Osteoblast (primary cell): ENCODE results near the gene ACAP2. TPM values are rescaled to one million over a fixed set of nuclear protein-coding genes. Genes with fewer than 3 reads are reported as not detected.

ENCODE experiments used
- DNase-seq: peaks from one replicate; pipeline ENCODE4 v3.0.0; 2011; ENCODE audit warnings: low spot score, mixed read lengths; ENCODE audit not compliant: insufficient read length; ENCODE audit errors: missing footprints
- H2AFZ ChIP-seq: 2 replicates; pipeline ENCODE4 v1.6.0; 2011; ENCODE audit warnings: mild to moderate bottlenecking, low read length
- H3K27ac ChIP-seq: 2 replicates; pipeline ENCODE4 v1.5.1; 2011; ENCODE audit warnings: mild to moderate bottlenecking, low read depth, low read length, moderate library complexity
- H3K27me3 ChIP-seq: 2 replicates; pipeline ENCODE4 v1.6.0; 2012; ENCODE audit warnings: mild to moderate bottlenecking, control low read depth, inconsistent platforms, low read length, moderate library complexity; ENCODE audit not compliant: insufficient read depth
- H3K36me3 ChIP-seq: 2 replicates; pipeline ENCODE4 v1.5.1; 2011; ENCODE audit warnings: mild to moderate bottlenecking, low read length, control low read depth, moderate library complexity; ENCODE audit not compliant: insufficient read depth
- H3K4me1 ChIP-seq: 2 replicates; pipeline ENCODE4 v1.5.1; 2011; ENCODE audit warnings: mild to moderate bottlenecking, low read length, control low read depth, moderate library complexity; ENCODE audit not compliant: insufficient read depth
- H3K4me2 ChIP-seq: 2 replicates; pipeline ENCODE4 v1.6.0; 2011; ENCODE audit warnings: mild to moderate bottlenecking, low read length; ENCODE audit not compliant: insufficient read depth
- H3K4me3 ChIP-seq: fragments of 200-600 bp; sonication (generic); 3 replicates; pipeline ENCODE4 v1.5.1; 2012; ENCODE audit warnings: mild to moderate bottlenecking, low read length, inconsistent platforms; ENCODE audit not compliant: insufficient read depth
- H3K79me2 ChIP-seq: 2 replicates; pipeline ENCODE4 v1.6.0; 2012; ENCODE audit warnings: mild to moderate bottlenecking, low read length, control low read depth, inconsistent platforms; ENCODE audit not compliant: insufficient read depth
- H3K9me3 ChIP-seq: 2 replicates; pipeline ENCODE4 v1.5.1; 2011; ENCODE audit warnings: low read depth, low read length, control low read depth
- H4K20me1 ChIP-seq: 2 replicates; pipeline ENCODE4 v1.6.0; 2012; ENCODE audit warnings: mild to moderate bottlenecking, low read length, control low read depth; ENCODE audit not compliant: insufficient read depth
- CTCF ChIP-seq: IDR thresholded peaks from 2 replicates; pipeline ENCODE4 v1.5.1; 2011; ENCODE audit warnings: mild to moderate bottlenecking, low read depth, low read length, moderate library complexity; ENCODE audit errors: extremely low read depth
- total RNA-seq: library from RNA; depleted of rRNA; stranded (reverse); fragments of >200 nt; gene quantifications from 2 replicates; pipeline ENCODE4 v1.2.3, GENCODE V29; 2012

ACAP2 gene
- total RNA-seq, 1 donor: 121 TPM

GRCh38 chr3:195250473-195251251, 192.2 kb downstream of the ACAP2 start:
- Histone ChIP-seq H3K36me3 (no peaks in the 10 kb centered on the region), H3K4me1 (peaks cover 14% of the 10 kb centered on the region)
- no peak for DNase-seq

GRCh38 chr3:195249858-195250464, 192.9 kb downstream of the ACAP2 start:
- peaks cover 14% of the 10 kb centered on the region for H3K4me1 ChIP-seq
- TF ChIP-seq CTCF: no peak
- H3K79me2 ChIP-seq: peaks cover 32% of the 10 kb centered on the region
- no peaks in the 10 kb centered on the region for H3K36me3 ChIP-seq
- H3K4me3 ChIP-seq: no peak overlapping the region
- H3K27me3 ChIP-seq: no peaks in the 10 kb centered on the region
- H3K27ac ChIP-seq: no peak overlapping the region
- H4K20me1 ChIP-seq: no peaks in the 10 kb centered on the region
- no peak overlapping the region for H2AFZ ChIP-seq
- no peaks in the 10 kb centered on the region for H3K9me3 ChIP-seq
- H3K4me2 ChIP-seq: no peak overlapping the region
- no peak for DNase-seq

More at GRCh38 chr3:195250473-195251251, 192.2 kb downstream of the ACAP2 start:
- no peak overlapping the region for H3K4me2 ChIP-seq
- peaks cover 36% of the 10 kb centered on the region for H3K79me2 ChIP-seq
- no peaks in the 10 kb centered on the region for H3K27me3 ChIP-seq
- no peak overlapping the region for H2AFZ ChIP-seq
- H3K27ac ChIP-seq: no peak overlapping the region
- H4K20me1 ChIP-seq: no peaks in the 10 kb centered on the region
- peak; percentile 40 for TF ChIP-seq CTCF
- no peak overlapping the region for H3K4me3 ChIP-seq
- H3K9me3 ChIP-seq: no peaks in the 10 kb centered on the region

- Histone ChIP-seq H3K27ac (no peak overlapping the region), H3K4me1 (peaks cover 14% of the 10 kb centered on the region), H4K20me1 (no peaks in the 10 kb centered on the region), H3K4me2 (no peak overlapping the region), H3K4me3 (no peak overlapping the region), H3K36me3 (no peaks in the 10 kb centered on the region), H3K79me2 (peaks cover 28% of the 10 kb centered on the region), H2AFZ (no peak overlapping the region), H3K27me3 (no peaks in the 10 kb centered on the region), H3K9me3 (no peaks in the 10 kb centered on the region)
- TF ChIP-seq CTCF: no peak
- no peak for DNase-seq
Measured at GRCh38 chr3:195249057-195249770, 193.6 kb downstream of the ACAP2 start.

- no peaks in the 10 kb centered on the region for H4K20me1 ChIP-seq
- H3K79me2 ChIP-seq: peaks cover 28% of the 10 kb centered on the region
- no peak overlapping the region for H3K4me2 ChIP-seq
- TF ChIP-seq CTCF: no peak
- no peaks in the 10 kb centered on the region for H3K36me3 ChIP-seq
- H3K27ac ChIP-seq: no peak overlapping the region
- peaks cover 13% of the 10 kb centered on the region for H3K4me1 ChIP-seq
- no peak overlapping the region for H3K4me3 ChIP-seq
- DNase-seq: no peak
- no peaks in the 10 kb centered on the region for H3K9me3 ChIP-seq
- no peaks in the 10 kb centered on the region for H3K27me3 ChIP-seq
- H2AFZ ChIP-seq: no peak overlapping the region
Measured at GRCh38 chr3:195248281-195248680, 194.5 kb downstream of the ACAP2 start.
